GM12873 (cell line): ENCODE data around the gene EIF1B.

Source experiments
- CTCF ChIP-seq: IDR thresholded peaks from 2 replicates; pipeline ENCODE4 v1.5.1; 2012; ENCODE audit warnings: low read depth, mild to moderate bottlenecking, moderate library complexity, low read length, control low read depth; ENCODE audit not compliant: insufficient read depth; ENCODE audit errors: missing control alignments

Gene EIF1B

GRCh38 chr3:40309925-40310695 lies 603 bp downstream of the EIF1B start:
- TF ChIP-seq CTCF = no peak

DNA sequence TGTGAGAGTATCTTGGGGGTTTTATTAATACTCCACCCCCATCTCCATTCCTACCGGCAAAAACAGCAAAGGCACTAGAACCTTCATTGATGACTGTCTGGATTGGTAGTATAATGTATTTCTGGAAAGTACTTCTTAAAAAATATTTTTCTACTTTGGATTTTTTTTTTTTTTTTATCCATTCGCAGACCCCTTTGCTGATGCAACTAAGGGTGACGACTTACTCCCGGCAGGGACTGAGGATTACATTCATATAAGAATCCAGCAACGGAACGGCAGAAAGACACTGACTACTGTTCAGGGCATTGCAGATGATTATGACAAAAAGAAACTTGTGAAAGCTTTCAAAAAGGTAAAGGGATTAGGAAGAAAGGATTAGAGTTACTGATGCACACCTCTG lies 1.2 kb downstream of the EIF1B start:
- TF ChIP-seq CTCF = no peak

GRCh38 chr3:40312661-40313226 lies 3.2 kb downstream of the EIF1B start:
- TF ChIP-seq CTCF = no peak

DNA sequence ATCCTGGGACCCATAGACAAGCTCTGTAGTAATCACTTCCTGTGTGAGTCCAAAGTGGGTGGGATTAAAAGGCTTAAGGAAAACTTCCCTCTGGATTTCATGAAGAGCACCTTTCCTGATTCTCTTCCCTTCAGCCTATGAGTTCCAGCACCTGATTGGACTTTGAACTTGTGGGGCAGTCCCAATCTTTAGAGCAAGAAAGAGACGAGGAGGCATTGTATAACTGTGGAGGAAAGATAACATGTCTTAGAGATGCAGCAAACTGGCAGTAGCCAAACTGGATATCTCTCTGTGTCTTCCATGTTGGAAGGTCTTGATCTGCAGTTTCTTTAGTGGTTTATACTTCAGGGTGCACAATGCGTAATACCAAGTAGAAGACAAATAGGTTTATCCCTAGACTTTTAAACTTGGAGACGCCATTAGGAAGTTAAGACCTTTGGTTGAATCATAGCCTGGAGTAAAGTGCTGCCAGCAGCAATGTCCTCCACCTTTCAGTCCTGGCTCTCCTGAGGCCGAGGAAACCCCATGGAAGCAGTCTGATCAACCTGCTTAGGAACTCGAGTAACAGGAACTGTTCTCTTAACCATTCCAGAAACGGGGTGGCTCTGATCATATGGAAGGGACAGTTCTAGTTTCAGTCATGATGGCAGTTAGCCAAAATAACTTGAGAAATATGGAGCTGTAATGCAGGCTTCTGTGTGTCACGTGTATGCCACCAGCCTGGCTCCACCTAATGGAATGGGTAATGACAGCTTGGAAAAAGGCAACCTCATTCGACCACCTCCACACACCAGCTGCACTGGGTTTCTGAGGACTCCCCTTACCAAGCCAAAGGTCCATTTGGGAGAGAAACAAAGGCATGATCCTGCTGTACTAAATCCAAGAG lies 4.7 kb downstream of the EIF1B start:
- TF ChIP-seq CTCF = no peak

DNA sequence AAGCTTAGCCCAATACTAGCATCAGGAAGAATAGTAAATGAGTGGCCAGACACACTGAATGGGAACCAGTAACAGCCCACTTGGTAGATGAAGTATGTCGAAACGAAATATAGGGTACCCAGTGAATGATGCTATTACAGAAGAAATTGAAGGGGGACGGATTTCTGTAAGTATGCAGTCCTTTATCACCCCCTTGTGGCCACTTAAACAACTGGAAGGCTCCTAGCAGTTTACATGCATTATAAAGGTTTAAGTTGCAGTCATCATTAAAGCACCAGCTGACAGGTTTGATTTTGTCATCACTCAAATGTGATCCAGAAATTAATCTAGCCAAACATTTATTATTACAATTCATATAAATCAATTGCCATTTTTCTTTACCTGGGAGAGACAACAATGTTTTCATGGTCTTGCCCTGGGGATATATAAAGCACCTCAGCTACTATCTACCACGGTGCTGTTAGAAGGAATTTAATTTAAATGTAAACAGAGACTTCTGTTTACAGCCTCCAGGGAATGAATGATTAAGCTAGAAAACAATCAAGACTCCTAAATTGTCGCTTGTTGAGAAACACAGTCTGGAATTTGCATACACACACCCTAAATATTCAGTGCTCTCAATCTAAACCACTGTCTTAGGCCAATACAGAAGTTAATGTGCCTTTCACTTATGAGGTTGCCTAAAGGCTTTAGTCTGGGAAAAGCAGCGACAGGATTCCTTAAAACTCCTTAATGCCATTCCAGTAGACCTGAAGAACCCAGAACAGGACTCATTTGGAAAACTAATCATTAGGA lies 7.8 kb downstream of the EIF1B start:
- peak; percentile 88 for TF ChIP-seq CTCF

DNA sequence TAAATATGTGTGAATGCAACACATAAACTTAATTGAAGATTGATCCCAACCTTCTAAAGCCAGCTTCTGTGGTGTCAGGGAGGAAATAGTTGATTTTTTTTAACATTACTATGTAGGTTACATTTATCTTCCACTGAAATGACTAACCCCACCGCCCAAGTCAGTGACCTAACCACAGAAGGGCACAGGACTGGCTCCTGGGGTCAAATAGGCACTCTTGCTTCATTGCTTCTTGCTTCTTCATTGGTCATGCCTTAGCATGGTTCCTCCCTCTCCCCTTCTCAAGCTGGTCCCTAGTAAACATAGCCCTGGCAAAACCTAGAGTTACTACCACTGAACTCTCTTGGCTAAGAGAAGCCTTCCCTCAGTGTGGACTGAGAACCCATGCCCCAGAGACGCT lies 12.3 kb downstream of the EIF1B start:
- no peak for TF ChIP-seq CTCF

DNA sequence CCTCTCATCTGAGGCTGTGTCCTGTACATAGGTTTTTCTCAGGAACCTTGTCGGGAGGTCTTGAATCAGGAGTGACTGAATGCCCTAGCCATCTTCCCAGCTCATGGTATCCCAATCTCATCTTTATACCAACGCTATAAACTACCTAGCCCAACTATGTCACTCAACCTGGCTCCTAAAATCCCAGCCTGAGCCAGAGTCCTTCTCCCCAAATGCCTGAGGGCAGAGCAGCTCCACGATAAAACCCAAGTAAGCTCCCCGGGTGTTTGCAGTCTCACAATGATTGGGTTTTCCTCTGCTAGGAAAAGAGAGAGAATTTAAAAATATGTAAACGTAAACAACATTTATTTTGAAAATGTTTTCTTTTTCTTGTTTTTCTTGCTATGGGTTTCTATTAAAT lies 14.4 kb downstream of the EIF1B start:
- TF ChIP-seq CTCF = no peak
